Peyer's patch (tissue), 4 donors: ENCODE results near the gene AXDND1. TPM values are rescaled to one million over a fixed set of nuclear protein-coding genes. Genes with fewer than 3 reads are reported as not detected.

ENCODE experiments used
- DNase-seq, 3 donors: peaks; one replicate each; pipeline ENCODE4 v3.0.0-alpha.2; 2017 to 2019
- H3K27ac ChIP-seq, 4 donors: fragments of 200-600 bp; sonication (generic); one replicate each; pipeline ENCODE4 v1.5.1; 2016 to 2019
- H3K27me3 ChIP-seq, 2 donors: fragments of 200-600 bp; sonication (generic); one replicate each; pipeline ENCODE4 v1.5.1; 2019
- H3K36me3 ChIP-seq, 3 donors: fragments of 200-600 bp; sonication (generic); one replicate each; pipeline ENCODE4 v1.5.1; 2016 to 2019
- H3K4me1 ChIP-seq, 4 donors: fragments of 200-600 bp; sonication (generic); one replicate each; pipeline ENCODE4 v1.5.1; 2016 to 2019
- H3K4me3 ChIP-seq, 4 donors: fragments of 200-600 bp; sonication (generic); 1 replicate in 3 of 4; 2 replicates in 1 of 4; pipeline ENCODE4 v1.5.1; 2016 to 2019; ENCODE audit warnings: mild to moderate bottlenecking in 1 of 4
- H3K9me3 ChIP-seq, 4 donors: fragments of 200-600 bp; sonication (generic); one replicate each; pipeline ENCODE4 v1.5.1; 2016 to 2019; ENCODE audit warnings: mild to moderate bottlenecking in 1 of 4
- CTCF ChIP-seq, 6 experiments: fragments of 450-650 bp in 4 of 6; fragments of 200-600 bp in 2 of 6; sonication (generic) in 1 of 6; IDR thresholded peaks; one replicate each; pipeline ENCODE4 v1.5.1; 2017 to 2019; ENCODE audit warnings: antibody characterized with exemption in 6 of 6, mild to moderate bottlenecking in 3 of 6, moderate library complexity in 1 of 6
- POLR2A ChIP-seq, 2 donors: fragments of 450-650 bp; IDR thresholded peaks; one replicate each; pipeline ENCODE4 v1.5.1; 2017; ENCODE audit warnings: antibody characterized with exemption in 2 of 2, mild to moderate bottlenecking in 2 of 2, moderate library complexity in 2 of 2
- small RNA-seq, 2 donors: library from RNA; depleted of rRNA; stranded (forward); fragments of <200 nt; gene quantifications; one replicate each; pipeline ENCODE3, GENCODE V24; 2016
- total RNA-seq, 4 donors: library from RNA; depleted of rRNA; stranded (reverse); fragments of >200 nt; gene quantifications; one replicate each; pipeline ENCODE4 v1.1.0, GENCODE V29; 2016

The AXDND1 gene
- total RNA-seq, 4 donors from 2014 or later, result 0.35 to 0.94 TPM; not detected in 2

GRCh38 chr1:179591253-179591591, 225.5 kb downstream of the AXDND1 start:
- Histone ChIP-seq H3K36me3 (no peaks in the 10 kb centered on the region), H3K9me3 (peaks cover 0 to 4% (median 0%) of the 10 kb centered on the region in 4 donors), H3K4me3 (peak overlapping the region in 2 of 4 donors; percentile 26 to 46), H3K4me1 (peaks cover 0 to 8% (median 0%) of the 10 kb centered on the region in 4 donors), H3K27ac (no peak overlapping the region), H3K27me3 (no peaks in the 10 kb centered on the region)
- DNase-seq, result no peak
- no peak for TF ChIP-seq POLR2A (IDR thresholded peaks at IDR 0.05)
- TF ChIP-seq CTCF (IDR thresholded peaks at IDR 0.05), result no peak

GRCh38 chr1:179591592-179592580, 226.1 kb downstream of the AXDND1 start, which contains the start of gene TDRD5:
Gene TDRD5, plus strand, starts transcription at chr1:179591832. Its CDS starts 784 bp downstream, at chr1:179592616.
- Histone ChIP-seq H3K27me3 (no peaks in the 10 kb centered on the region), H3K36me3 (no peaks in the 10 kb centered on the region), H3K27ac (no peak within 1 kb of the TSS), H3K4me1 (peaks cover 0 to 8% (median 0%) of the 10 kb centered on the region in 4 donors), H3K4me3 (peak within 1 kb of the TSS in 2 of 4 donors; percentile 26 to 46), H3K9me3 (peaks cover 0 to 4% (median 0%) of the 10 kb centered on the region in 4 donors)
- DNase-seq, result peak in 2 of 3 donors; percentile 45 to 73
- TF ChIP-seq POLR2A (IDR thresholded peaks at IDR 0.05), result no peak

- TF ChIP-seq CTCF (IDR thresholded peaks at IDR 0.05) (no peak), POLR2A (IDR thresholded peaks at IDR 0.05) (no peak)
- Histone ChIP-seq H3K27me3 (no peaks in the 10 kb centered on the region), H3K4me3 (no peak overlapping the region), H3K9me3 (no peaks in the 10 kb centered on the region), H3K4me1 (no peaks in the 10 kb centered on the region), H3K36me3 (no peaks in the 10 kb centered on the region), H3K27ac (no peak overlapping the region)
- no peak for DNase-seq
These were observed 232.9 kb downstream of the AXDND1 start for GRCh38 chr1:179598631-179599030.

GRCh38 chr1:179599623-179600249, 234.0 kb downstream of the AXDND1 start:
- Histone ChIP-seq H3K36me3 (no peaks in the 10 kb centered on the region), H3K27me3 (no peaks in the 10 kb centered on the region), H3K4me1 (no peaks in the 10 kb centered on the region), H3K9me3 (no peaks in the 10 kb centered on the region), H3K27ac (no peak overlapping the region), H3K4me3 (no peak overlapping the region)
- peak in 1 of 3 donors; percentile 48 for DNase-seq
- TF ChIP-seq POLR2A (IDR thresholded peaks at IDR 0.05), result no peak
- peak in 5 of 6 experiments; percentile 10 to 62 (median 47) for TF ChIP-seq CTCF (IDR thresholded peaks at IDR 0.05)

GRCh38 chr1:179601093-179601492, 235.3 kb downstream of the AXDND1 start:
- H3K4me3 ChIP-seq, result no peak overlapping the region
- H3K27me3 ChIP-seq, result no peaks in the 10 kb centered on the region
- no peaks in the 10 kb centered on the region for H3K4me1 ChIP-seq
- no peaks in the 10 kb centered on the region for H3K9me3 ChIP-seq
- TF ChIP-seq CTCF (IDR thresholded peaks at IDR 0.05) (no peak), POLR2A (IDR thresholded peaks at IDR 0.05) (no peak)
- H3K27ac ChIP-seq, result no peak overlapping the region
- DNase-seq, result no peak
- no peaks in the 10 kb centered on the region for H3K36me3 ChIP-seq

Small RNA genes within 50 kb of the gene (small RNA-seq; reads per million reads assigned to genes)
- gene MEF2AP1 (0 reads per million in 2 donors), gene RNU5F-2P (0 reads per million in 2 donors)

Other genes starting within 250 kb of the AXDND1 start
- gene ABL2, start 136.3 kb upstream of the AXDND1 start, total RNA-seq, result 10 to 100 TPM in 3 of 4 donors, 1 to 10 TPM in 1; 9.6 to 25.6 (median 12.1) TPM
- 10 to 100 TPM in 2 of 4 donors, 1 to 10 TPM in 2; 7.5 to 12.4 (median 10.4) TPM for gene SOAT1, start 72.2 kb upstream of the AXDND1 start, total RNA-seq
- gene NPHS2, start 210.0 kb downstream of the AXDND1 start, total RNA-seq, result not detected
- under 1 TPM in 2 of 4 donors, not detected in 2; 0.40 to 0.70 TPM for gene TDRD5, start 225.9 kb downstream of the AXDND1 start, total RNA-seq